Tibial nerve (tissue), 4 donors: ENCODE measurements around the gene ENSA. TPM values are rescaled to one million over a fixed set of nuclear protein-coding genes. Genes with fewer than 3 reads are reported as not detected.
"Not testable (repeated sequence)": the region's sequence is repeated elsewhere in the genome, so short reads cannot be mapped to it uniquely, and the experiment has no call there.

Experiments used
- DNase-seq, 2 donors: peaks; one replicate each; pipeline ENCODE4 v3.0.0-alpha.2; 2019; ENCODE audit warnings: low spot score in 2 of 2
- H3K27ac ChIP-seq, 4 donors: fragments of 200-600 bp; sonication (generic) in 3 of 4; one replicate each; pipeline ENCODE4 v1.5.1; 2017 to 2019; ENCODE audit warnings: mild to moderate bottlenecking in 1 of 4
- H3K27me3 ChIP-seq, 2 donors: fragments of 200-600 bp; sonication (generic) in 1 of 2; one replicate each; pipeline versions ENCODE4 v1.5.1 to v1.6.0; 2017 to 2019
- H3K36me3 ChIP-seq, 3 donors: fragments of 200-600 bp; sonication (generic); one replicate each; pipeline ENCODE4 v1.5.1; 2018 to 2019
- H3K4me1 ChIP-seq, 4 donors: fragments of 200-600 bp; sonication (generic) in 3 of 4; one replicate each; pipeline ENCODE4 v1.5.1; 2017 to 2019
- H3K4me3 ChIP-seq, 4 donors: fragments of 200-600 bp; sonication (generic) in 3 of 4; one replicate each; pipeline ENCODE4 v1.5.1; 2017 to 2019; ENCODE audit warnings: mild to moderate bottlenecking in 1 of 4, moderate library complexity in 1 of 4
- H3K9me3 ChIP-seq, 4 donors: fragments of 200-600 bp; sonication (generic) in 3 of 4; one replicate each; pipeline ENCODE4 v1.5.1; 2017 to 2019
- CTCF ChIP-seq, 5 experiments: fragments of 200-600 bp in 3 of 5; fragments of 450-650 bp in 2 of 5; sonication (generic) in 3 of 5; IDR thresholded peaks; one replicate each; pipeline ENCODE4 v1.5.1; 2016 to 2019; ENCODE audit warnings: antibody characterized with exemption in 5 of 5, mild to moderate bottlenecking in 3 of 5, moderate library complexity in 2 of 5
- EP300 ChIP-seq, 2 donors: sonication (generic); formaldehyde crosslinking; IDR thresholded peaks; one replicate each; pipeline ENCODE4 v1.6.1; 2017; ENCODE audit warnings: antibody characterized with exemption in 2 of 2, mild to moderate bottlenecking in 1 of 2
- POLR2A ChIP-seq, 2 donors: fragments of 450-650 bp; IDR thresholded peaks; one replicate each; pipeline ENCODE4 v1.6.1; 2017; ENCODE audit warnings: antibody characterized with exemption in 2 of 2, mild to moderate bottlenecking in 2 of 2, moderate library complexity in 2 of 2
- WGBS, 2 donors: methylation state at CpG; one replicate each; pipeline ENCODE4 v1.1.5; 2018; 5-methylcytosine and 5-hydroxymethylcytosine counted together
- total RNA-seq, 4 donors: library from RNA; depleted of rRNA; stranded (reverse); fragments of >200 nt; gene quantifications; one replicate each; pipeline ENCODE4 v1.1.0, GENCODE V29; 2016

Gene ENSA
- total RNA-seq, 4 donors from 2014 or later, result 120 to 331 (median 231) TPM

DNA sequence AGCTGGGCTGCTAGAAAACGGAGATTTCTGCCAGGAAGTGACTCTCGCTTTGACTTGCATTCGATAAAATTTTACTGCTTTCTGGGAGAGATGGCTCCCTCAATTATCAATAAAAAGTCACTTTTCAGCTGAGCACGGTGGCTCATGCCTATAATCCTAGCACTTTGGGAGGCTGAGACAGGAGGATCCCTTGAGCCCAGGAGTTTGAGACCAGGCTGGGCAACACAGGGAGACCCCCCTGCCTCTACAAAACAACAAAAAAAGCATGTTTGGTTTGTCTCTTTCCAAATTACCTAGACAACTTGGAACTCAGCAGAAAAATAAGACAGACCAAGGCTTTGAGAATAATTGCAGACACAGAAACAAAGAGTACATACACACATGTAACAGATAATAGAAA, 12.9 kb upstream of the ENSA start:
- Histone ChIP-seq H3K9me3 (no peaks in the 10 kb centered on the region), H3K27ac (no peak overlapping the region), H3K27me3 (no peaks in the 10 kb centered on the region), H3K4me1 (no peaks in the 10 kb centered on the region), H3K36me3 (peaks cover 0 to 19% (median 6%) of the 10 kb centered on the region in 3 donors), H3K4me3 (no peak overlapping the region)
- whole genome bisulfite sequencing, 2 donors, result 60 to 73% methylated on average over 4 of the region's 4 CpGs
- DNase-seq, result no peak
- TF ChIP-seq CTCF (IDR thresholded peaks at IDR 0.05) (no peak), EP300 (IDR thresholded peaks at IDR 0.05) (no peak), POLR2A (IDR thresholded peaks at IDR 0.05) (no peak)

DNA sequence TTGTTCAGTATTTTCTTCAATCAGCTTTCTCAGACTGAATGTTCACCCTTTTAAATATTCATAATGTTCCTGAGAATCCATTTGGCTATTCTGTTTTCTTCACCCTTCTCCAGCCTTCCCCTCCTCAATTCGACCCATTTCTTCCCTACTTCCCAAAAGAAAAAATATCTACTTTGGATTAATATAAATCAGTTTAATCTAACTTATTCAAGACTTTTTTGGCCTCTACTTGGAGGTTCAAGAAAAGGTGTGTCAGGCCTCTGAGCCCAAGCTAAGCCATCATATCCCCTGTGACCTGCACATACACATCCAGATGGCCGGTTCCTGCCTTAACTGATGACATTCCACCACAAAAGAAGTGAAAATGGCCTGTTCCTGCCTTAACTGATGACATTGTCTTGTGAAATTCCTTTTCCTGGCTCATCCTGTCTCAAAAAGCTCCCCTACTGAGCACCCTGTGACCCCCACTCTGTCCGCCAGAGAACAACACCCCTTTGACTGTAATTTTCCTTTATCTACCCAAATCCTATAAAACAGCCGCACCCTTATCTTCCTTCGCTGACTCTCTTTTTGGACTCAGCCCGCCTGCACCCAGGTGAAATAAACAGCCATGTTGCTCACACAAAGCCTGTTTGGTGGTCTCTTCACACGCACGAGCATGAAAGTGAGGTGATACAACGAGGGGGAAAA, 11.9 kb upstream of the ENSA start:
- not testable (repeated sequence) for H3K27me3 ChIP-seq, H3K4me1 ChIP-seq, DNase-seq, H3K4me3 ChIP-seq, H3K9me3 ChIP-seq, H3K27ac ChIP-seq
- 80% methylated on average over 9 of the region's 9 CpGs for WGBS, 2 donors
- H3K36me3 ChIP-seq, result peaks cover 0 to 13% (median 0%) of the 10 kb centered on the region in 3 donors

DNA sequence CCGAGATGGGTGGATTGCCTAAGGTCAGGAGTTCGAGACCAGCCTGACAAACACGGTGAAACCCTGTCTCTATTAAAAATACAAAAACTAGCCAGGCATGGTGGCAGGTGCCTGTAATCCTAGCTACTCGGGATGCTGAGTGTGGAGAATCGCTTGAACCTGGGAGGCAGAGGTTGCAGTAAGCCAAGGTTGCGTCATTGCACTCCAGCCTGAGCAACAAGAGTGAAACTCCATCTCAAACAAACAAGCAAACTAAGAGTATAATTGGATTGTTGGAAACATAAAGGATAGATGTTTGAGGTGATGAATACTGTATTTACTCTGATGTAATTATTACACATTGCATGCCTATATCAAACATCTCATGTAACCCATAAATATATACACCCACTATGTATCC, 9.0 kb upstream of the ENSA start:
- not testable (repeated sequence) for H3K27me3 ChIP-seq, DNase-seq, H3K36me3 ChIP-seq, H3K4me3 ChIP-seq, H3K9me3 ChIP-seq, H3K27ac ChIP-seq, H3K4me1 ChIP-seq
- 93 to 95% methylated on average over 6 of the region's 6 CpGs for WGBS, 2 donors

GRCh38 chr1:150634839-150635622, 5.6 kb upstream of the ENSA start:
- not testable (repeated sequence) for H3K4me3 ChIP-seq, H3K9me3 ChIP-seq, H3K27me3 ChIP-seq, H3K27ac ChIP-seq, DNase-seq, H3K36me3 ChIP-seq
- 59 to 66% methylated on average over 16 to 17 of the region's 17 CpGs for WGBS, 2 donors
- H3K4me1 ChIP-seq, result peaks cover 0 to 12% (median 4%) of the 10 kb centered on the region in 4 donors

GRCh38 chr1:150628766-150629114, 672 bp downstream of the ENSA start:
- peak overlapping the region; percentile 96 to 99 (median 98) for H3K27ac ChIP-seq
- no peak for TF ChIP-seq CTCF (IDR thresholded peaks at IDR 0.05)
- TF ChIP-seq POLR2A (IDR thresholded peaks at IDR 0.05), result no peak
- no peaks in the 10 kb centered on the region for H3K9me3 ChIP-seq
- peaks cover 0 to 36% (median 13%) of the 10 kb centered on the region in 4 donors for H3K4me1 ChIP-seq
- DNase-seq, result no peak
- 1 to 4% methylated on average over 9 of the region's 9 CpGs for WGBS, 2 donors
- peaks cover 7 to 37% (median 7%) of the 10 kb centered on the region in 3 donors for H3K36me3 ChIP-seq
- H3K27me3 ChIP-seq, result no peaks in the 10 kb centered on the region
- H3K4me3 ChIP-seq, result peak overlapping the region; percentile 59 to 79 (median 64)

GRCh38 chr1:150627826-150628410, 1.5 kb downstream of the ENSA start:
- no peaks in the 10 kb centered on the region for H3K27me3 ChIP-seq
- TF ChIP-seq EP300 (IDR thresholded peaks at IDR 0.05) (no peak), CTCF (IDR thresholded peaks at IDR 0.05) (no peak), POLR2A (IDR thresholded peaks at IDR 0.05) (no peak)
- no peaks in the 10 kb centered on the region for H3K9me3 ChIP-seq
- 81 to 89% methylated on average over 5 of the region's 5 CpGs for WGBS, 2 donors
- H3K27ac ChIP-seq, result peak overlapping the region; percentile 7 to 99 (median 65)
- H3K4me3 ChIP-seq, result peak overlapping the region in 3 of 4 donors; percentile 63 to 79 (median 65)
- no peak for DNase-seq
- H3K36me3 ChIP-seq, result peaks cover 7 to 43% (median 7%) of the 10 kb centered on the region in 3 donors
- peaks cover 0 to 42% (median 15%) of the 10 kb centered on the region in 4 donors for H3K4me1 ChIP-seq
